ENCODE results near the gene FILIP1.

The FILIP1 gene

GRCh38 chr6:75333676-75334200 lies 159.9 kb downstream of the FILIP1 start:
- Histone ChIP-seq H3K36me3 (ENCODE audit: control insufficient read depth, insufficient read depth, low read length) (no peaks in the 10 kb centered on the region), H3K4me1 (ENCODE audit: control insufficient read depth, insufficient read depth, low read length, poor library complexity, severe bottlenecking) (no peaks in the 10 kb centered on the region), H3K9me3 (ENCODE audit: control insufficient read depth, low read length) (no peaks in the 10 kb centered on the region), H3K4me3 (ENCODE audit: insufficient read depth, low read depth, low read length, poor library complexity, severe bottlenecking) (no peak overlapping the region), H3K27me3 (replicated peaks; ENCODE audit: control insufficient read depth, insufficient read depth, low read length, poor library complexity, severe bottlenecking) (no peaks in the 10 kb centered on the region), H3K27ac (ENCODE audit: insufficient read depth, low read length, poor library complexity, severe bottlenecking) (no peak overlapping the region)
- DNase-seq = no peak

DNA sequence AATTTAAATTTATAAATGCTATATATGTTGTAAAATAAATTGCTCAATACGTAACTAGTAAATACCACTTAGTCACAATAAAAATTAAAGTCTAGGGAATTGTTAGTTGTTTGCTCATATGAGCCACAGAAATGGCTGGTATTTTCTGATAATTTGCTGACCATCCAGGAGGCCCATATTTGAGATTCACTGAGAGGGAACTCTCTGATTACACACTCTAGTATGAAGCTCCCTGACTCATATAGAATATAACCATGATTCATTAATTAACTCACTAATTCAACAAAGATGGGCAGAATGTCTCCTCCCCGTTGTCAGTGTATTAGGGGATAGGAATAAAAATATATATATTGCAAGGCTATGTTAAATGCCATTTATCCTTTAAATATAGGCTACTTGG lies 162.4 kb downstream of the FILIP1 start:
- no peaks in the 10 kb centered on the region for H3K36me3 ChIP-seq (ENCODE audit: control insufficient read depth, insufficient read depth, low read length)
- no peak overlapping the region for H3K27ac ChIP-seq (ENCODE audit: insufficient read depth, low read length, poor library complexity, severe bottlenecking)
- H3K27me3 ChIP-seq (replicated peaks; ENCODE audit: control insufficient read depth, insufficient read depth, low read length, poor library complexity, severe bottlenecking) = no peaks in the 10 kb centered on the region
- no peaks in the 10 kb centered on the region for H3K9me3 ChIP-seq (ENCODE audit: control insufficient read depth, low read length)
- no peak overlapping the region for H3K4me3 ChIP-seq (ENCODE audit: insufficient read depth, low read depth, low read length, poor library complexity, severe bottlenecking)
- no peak for DNase-seq
- no peaks in the 10 kb centered on the region for H3K4me1 ChIP-seq (ENCODE audit: control insufficient read depth, insufficient read depth, low read length, poor library complexity, severe bottlenecking)

GRCh38 chr6:75329703-75330102 lies 163.9 kb downstream of the FILIP1 start:
- Histone ChIP-seq H3K4me1 (ENCODE audit: control insufficient read depth, insufficient read depth, low read length, poor library complexity, severe bottlenecking) (no peaks in the 10 kb centered on the region), H3K27me3 (replicated peaks; ENCODE audit: control insufficient read depth, insufficient read depth, low read length, poor library complexity, severe bottlenecking) (no peaks in the 10 kb centered on the region), H3K9me3 (ENCODE audit: control insufficient read depth, low read length) (no peaks in the 10 kb centered on the region), H3K27ac (ENCODE audit: insufficient read depth, low read length, poor library complexity, severe bottlenecking) (no peak overlapping the region), H3K36me3 (ENCODE audit: control insufficient read depth, insufficient read depth, low read length) (no peaks in the 10 kb centered on the region), H3K4me3 (ENCODE audit: insufficient read depth, low read depth, low read length, poor library complexity, severe bottlenecking) (no peak overlapping the region)
- DNase-seq = no peak

DNA sequence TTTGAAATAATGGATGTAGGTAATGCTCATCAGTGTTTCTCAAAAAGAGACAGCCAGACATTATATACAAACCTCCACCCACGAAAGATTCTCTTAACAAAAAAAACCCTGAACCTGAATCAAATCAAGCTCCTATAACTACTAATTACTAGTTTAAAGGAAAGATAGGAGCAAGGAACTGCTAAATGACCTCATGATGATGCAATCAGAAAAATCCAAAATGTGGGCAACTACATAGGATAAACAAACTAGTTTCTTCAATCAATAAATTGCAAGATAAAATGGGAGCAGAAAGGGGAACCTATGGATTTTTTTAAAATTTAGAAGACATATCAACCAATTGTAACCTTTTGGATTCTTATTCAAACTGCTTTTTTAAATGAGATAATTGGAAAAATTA lies 165.8 kb downstream of the FILIP1 start:
- Histone ChIP-seq H3K27me3 (replicated peaks; ENCODE audit: control insufficient read depth, insufficient read depth, low read length, poor library complexity, severe bottlenecking) (no peaks in the 10 kb centered on the region), H3K36me3 (ENCODE audit: control insufficient read depth, insufficient read depth, low read length) (no peaks in the 10 kb centered on the region), H3K4me3 (ENCODE audit: insufficient read depth, low read depth, low read length, poor library complexity, severe bottlenecking) (no peak overlapping the region), H3K27ac (ENCODE audit: insufficient read depth, low read length, poor library complexity, severe bottlenecking) (no peak overlapping the region), H3K9me3 (ENCODE audit: control insufficient read depth, low read length) (no peaks in the 10 kb centered on the region), H3K4me1 (ENCODE audit: control insufficient read depth, insufficient read depth, low read length, poor library complexity, severe bottlenecking) (no peaks in the 10 kb centered on the region)
- DNase-seq = no peak

DNA sequence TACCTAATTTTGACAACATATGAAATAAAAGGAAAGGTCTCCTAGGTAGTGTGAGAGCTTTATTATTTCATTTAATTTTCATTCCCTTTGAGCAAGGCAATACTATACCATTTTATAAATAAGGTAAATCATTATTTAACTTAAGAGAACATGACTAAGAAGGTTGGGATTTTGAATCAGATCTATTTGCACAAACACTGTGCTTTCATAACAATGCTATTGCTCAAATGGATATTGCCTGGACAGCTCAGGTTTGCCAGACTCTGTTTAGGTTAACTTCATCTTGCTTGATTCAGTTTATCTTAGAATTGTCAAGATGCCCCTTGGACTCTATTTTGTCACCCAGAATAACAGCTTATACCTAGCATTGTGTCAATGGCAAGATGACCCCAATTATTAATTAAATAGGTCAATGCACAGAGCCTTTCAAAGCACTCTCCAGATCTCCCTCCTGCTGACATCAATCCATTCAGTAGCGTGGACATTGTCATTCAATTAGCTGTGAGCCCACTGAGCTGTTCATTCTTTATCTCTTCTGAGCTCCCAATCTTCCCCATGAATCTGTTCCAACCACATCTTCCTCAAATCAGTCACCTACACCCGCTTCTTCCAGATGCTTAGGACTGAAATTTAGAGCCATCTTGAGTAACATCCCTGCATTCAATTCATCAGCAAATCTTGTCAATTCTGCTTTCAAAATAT lies 166.9 kb downstream of the FILIP1 start:
- Histone ChIP-seq H3K27ac (ENCODE audit: insufficient read depth, low read length, poor library complexity, severe bottlenecking) (no peak overlapping the region), H3K4me1 (ENCODE audit: control insufficient read depth, insufficient read depth, low read length, poor library complexity, severe bottlenecking) (no peaks in the 10 kb centered on the region), H3K9me3 (ENCODE audit: control insufficient read depth, low read length) (no peaks in the 10 kb centered on the region), H3K4me3 (ENCODE audit: insufficient read depth, low read depth, low read length, poor library complexity, severe bottlenecking) (no peak overlapping the region), H3K36me3 (ENCODE audit: control insufficient read depth, insufficient read depth, low read length) (no peaks in the 10 kb centered on the region), H3K27me3 (replicated peaks; ENCODE audit: control insufficient read depth, insufficient read depth, low read length, poor library complexity, severe bottlenecking) (no peaks in the 10 kb centered on the region)
- DNase-seq = no peak

- Histone ChIP-seq H3K4me3 (ENCODE audit: insufficient read depth, low read depth, low read length, poor library complexity, severe bottlenecking) (no peak overlapping the region), H3K9me3 (ENCODE audit: control insufficient read depth, low read length) (no peaks in the 10 kb centered on the region), H3K27me3 (replicated peaks; ENCODE audit: control insufficient read depth, insufficient read depth, low read length, poor library complexity, severe bottlenecking) (no peaks in the 10 kb centered on the region), H3K4me1 (ENCODE audit: control insufficient read depth, insufficient read depth, low read length, poor library complexity, severe bottlenecking) (no peaks in the 10 kb centered on the region), H3K27ac (ENCODE audit: insufficient read depth, low read length, poor library complexity, severe bottlenecking) (no peak overlapping the region), H3K36me3 (ENCODE audit: control insufficient read depth, insufficient read depth, low read length) (no peaks in the 10 kb centered on the region)
- DNase-seq = no peak
These were observed 174.7 kb downstream of the FILIP1 start for GRCh38 chr6:75318900-75319299.

DNA sequence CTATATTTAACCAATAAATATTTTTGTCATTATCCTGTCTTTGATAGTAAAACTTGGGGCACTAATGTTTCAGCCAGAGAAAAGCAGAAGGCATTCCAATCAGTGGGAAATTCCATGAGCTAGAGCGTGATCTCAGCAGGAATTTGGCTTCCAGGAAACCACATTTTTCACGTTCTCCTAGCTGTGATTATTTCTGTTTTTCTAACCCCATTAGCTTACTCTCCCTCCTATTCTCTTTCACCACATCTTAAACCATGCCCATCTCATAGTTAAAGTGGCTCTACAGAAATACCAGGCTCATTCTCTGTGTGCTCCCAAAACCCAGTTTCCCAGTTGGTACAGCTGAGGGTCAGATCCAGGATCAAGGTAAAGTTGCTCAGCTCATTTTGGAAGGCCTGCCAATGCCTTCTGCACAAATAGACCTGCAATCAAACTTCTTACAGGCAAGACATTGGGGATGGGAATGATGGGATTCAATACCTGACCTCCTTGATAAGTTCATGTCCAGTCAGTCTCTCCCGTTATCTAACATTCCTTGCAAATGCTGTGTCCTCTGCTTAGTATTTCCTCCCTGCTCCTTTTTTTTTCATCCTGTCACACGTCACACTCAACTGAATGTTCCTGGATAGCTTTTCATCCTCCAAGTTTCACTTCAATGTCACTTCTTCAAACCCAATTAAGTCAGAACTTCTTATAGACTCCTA lies 175.9 kb downstream of the FILIP1 start:
- Histone ChIP-seq H3K27ac (ENCODE audit: insufficient read depth, low read length, poor library complexity, severe bottlenecking) (no peak overlapping the region), H3K4me3 (ENCODE audit: insufficient read depth, low read depth, low read length, poor library complexity, severe bottlenecking) (no peak overlapping the region), H3K4me1 (ENCODE audit: control insufficient read depth, insufficient read depth, low read length, poor library complexity, severe bottlenecking) (no peaks in the 10 kb centered on the region), H3K27me3 (replicated peaks; ENCODE audit: control insufficient read depth, insufficient read depth, low read length, poor library complexity, severe bottlenecking) (no peaks in the 10 kb centered on the region), H3K9me3 (ENCODE audit: control insufficient read depth, low read length) (no peaks in the 10 kb centered on the region), H3K36me3 (ENCODE audit: control insufficient read depth, insufficient read depth, low read length) (no peaks in the 10 kb centered on the region)
- DNase-seq = no peak

DNA sequence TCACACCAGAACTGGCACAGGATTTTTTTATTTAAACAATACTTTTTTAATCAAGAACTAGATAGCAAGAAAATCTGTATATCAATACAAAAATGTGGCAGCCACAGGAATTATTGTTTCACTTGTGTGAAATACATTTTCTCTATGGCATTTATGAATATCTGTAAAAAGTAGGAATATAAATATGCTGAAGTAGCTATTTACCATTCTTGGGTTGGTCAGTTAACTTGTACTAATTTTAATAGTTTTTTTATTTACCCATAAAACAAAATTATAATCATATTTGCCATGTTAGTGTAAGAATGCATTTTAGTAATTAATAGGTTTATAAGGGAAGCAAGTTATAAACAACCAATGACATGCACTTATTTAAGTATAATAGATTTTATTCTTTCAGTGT lies 177.6 kb downstream of the FILIP1 start:
- H3K9me3 ChIP-seq (ENCODE audit: control insufficient read depth, low read length) = no peaks in the 10 kb centered on the region
- H3K27me3 ChIP-seq (replicated peaks; ENCODE audit: control insufficient read depth, insufficient read depth, low read length, poor library complexity, severe bottlenecking) = no peaks in the 10 kb centered on the region
- H3K4me1 ChIP-seq (ENCODE audit: control insufficient read depth, insufficient read depth, low read length, poor library complexity, severe bottlenecking) = no peaks in the 10 kb centered on the region
- H3K4me3 ChIP-seq (ENCODE audit: insufficient read depth, low read depth, low read length, poor library complexity, severe bottlenecking) = no peak overlapping the region
- no peak for DNase-seq
- no peak overlapping the region for H3K27ac ChIP-seq (ENCODE audit: insufficient read depth, low read length, poor library complexity, severe bottlenecking)
- H3K36me3 ChIP-seq (ENCODE audit: control insufficient read depth, insufficient read depth, low read length) = no peaks in the 10 kb centered on the region

GRCh38 chr6:75308250-75308988 lies 185.2 kb downstream of the FILIP1 start:
- Histone ChIP-seq H3K27me3 (replicated peaks; ENCODE audit: control insufficient read depth, insufficient read depth, low read length, poor library complexity, severe bottlenecking) (no peaks in the 10 kb centered on the region), H3K27ac (ENCODE audit: insufficient read depth, low read length, poor library complexity, severe bottlenecking) (no peak overlapping the region), H3K4me3 (ENCODE audit: insufficient read depth, low read depth, low read length, poor library complexity, severe bottlenecking) (no peak overlapping the region), H3K36me3 (ENCODE audit: control insufficient read depth, insufficient read depth, low read length) (no peaks in the 10 kb centered on the region), H3K9me3 (ENCODE audit: control insufficient read depth, low read length) (no peaks in the 10 kb centered on the region), H3K4me1 (ENCODE audit: control insufficient read depth, insufficient read depth, low read length, poor library complexity, severe bottlenecking) (no peaks in the 10 kb centered on the region)
- no peak for DNase-seq

All from effector memory CD4-positive, alpha-beta T cell (primary cell).